Skeletal muscle satellite cell (primary cell): ENCODE results near the gene GINS1.

Experiments used
- H3K27me3 ChIP-seq: 2 replicates; pipeline ENCODE4 v1.7.0; 2013; ENCODE audit warnings: low read length; ENCODE audit not compliant: control insufficient read depth, insufficient read depth
- H3K36me3 ChIP-seq: 2 replicates; pipeline ENCODE4 v1.7.0; 2013; ENCODE audit warnings: mild to moderate bottlenecking, control low read depth, low read length; ENCODE audit not compliant: insufficient read depth
- H3K4me1 ChIP-seq: 2 replicates; pipeline ENCODE4 v1.7.0; 2013; ENCODE audit warnings: low read length; ENCODE audit not compliant: control insufficient read depth, insufficient read depth
- H3K4me2 ChIP-seq: 2 replicates; pipeline ENCODE4 v1.7.0; 2013; ENCODE audit warnings: mild to moderate bottlenecking, low read length
- H3K4me3 ChIP-seq: 2 replicates; pipeline ENCODE4 v1.7.0; 2013; ENCODE audit warnings: low read length
- H3K9ac ChIP-seq: 2 replicates; pipeline ENCODE4 v1.7.0; 2013; ENCODE audit warnings: mild to moderate bottlenecking, low read depth, low read length, moderate library complexity
- H3K9me3 ChIP-seq: replicated peaks from 2 replicates; pipeline ENCODE4 v1.7.0; 2013; ENCODE audit warnings: mild to moderate bottlenecking, control low read depth, low read length

GINS1 gene

DNA sequence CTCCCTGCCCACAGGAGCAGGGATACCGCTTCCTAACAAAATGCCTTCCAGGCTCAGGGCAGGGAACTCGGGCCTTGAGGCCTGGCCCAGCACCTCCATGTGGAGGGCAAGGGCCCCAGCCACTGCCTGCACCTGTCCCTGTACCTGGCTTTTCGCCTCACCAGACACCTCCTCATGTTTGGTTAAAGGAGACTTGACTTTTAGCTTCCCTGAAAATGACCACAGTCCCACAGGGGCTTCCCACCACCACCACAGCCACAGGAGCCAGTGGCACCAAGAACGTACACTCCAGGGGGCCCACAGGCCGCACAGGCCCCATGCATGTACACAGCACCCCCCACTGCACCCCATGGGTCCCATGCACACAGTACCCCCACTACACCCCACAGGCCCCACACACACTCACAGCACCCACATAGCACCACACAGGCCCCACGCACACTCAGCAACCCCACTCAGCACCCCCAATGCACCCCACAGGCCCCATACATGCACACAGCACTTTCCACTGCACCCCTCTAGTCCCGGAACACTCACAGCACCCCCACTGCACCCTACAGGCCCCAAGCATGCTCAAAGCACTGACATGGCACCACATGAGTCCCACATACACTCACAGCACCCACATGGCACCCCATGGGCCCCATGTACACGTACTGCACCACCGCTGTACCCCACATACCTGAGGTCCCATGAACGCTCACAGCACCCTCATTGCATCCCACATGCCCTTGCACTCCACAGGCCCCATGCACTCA is 86.5 kb downstream of the GINS1 start:
- Histone ChIP-seq H3K9me3 (no peaks in the 10 kb centered on the region), H3K4me1 (peaks cover 5% of the 10 kb centered on the region), H3K36me3 (no peaks in the 10 kb centered on the region), H3K4me2 (no peak overlapping the region), H3K9ac (no peak overlapping the region), H3K4me3 (no peak overlapping the region), H3K27me3 (no peaks in the 10 kb centered on the region)

DNA sequence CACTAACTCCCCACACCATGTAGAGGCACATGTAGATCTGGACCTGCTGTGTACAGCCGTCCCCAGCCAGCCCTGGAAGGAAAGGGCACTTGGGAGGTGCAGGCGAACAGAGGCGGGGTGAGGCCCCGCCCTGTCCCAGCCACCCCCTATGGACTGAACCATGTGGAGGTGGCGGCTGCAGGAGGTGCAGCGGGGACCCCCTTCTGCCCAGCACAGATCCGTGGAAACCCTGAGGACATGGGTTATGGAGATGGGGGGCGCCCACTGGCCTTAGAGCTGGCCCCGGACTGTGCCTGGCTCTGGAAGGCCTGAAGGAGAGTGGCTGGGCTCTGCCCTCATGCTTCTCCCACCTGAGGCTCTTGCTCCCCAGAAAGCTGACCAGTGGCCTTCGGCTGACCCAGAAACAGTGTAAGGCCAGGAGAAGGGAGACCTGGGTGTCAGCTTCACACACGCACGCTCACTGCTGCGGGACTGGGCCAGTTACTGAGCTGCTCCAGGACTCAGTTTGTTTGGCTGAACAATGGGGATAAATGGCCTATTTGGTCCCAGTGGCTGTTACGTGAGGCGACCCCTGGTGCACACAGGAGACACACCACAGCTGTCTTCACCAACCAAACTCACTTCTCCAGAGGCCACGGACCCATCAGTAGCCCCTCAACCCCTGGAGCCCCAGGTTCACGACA is 87.2 kb downstream of the GINS1 start:
- peaks cover 5% of the 10 kb centered on the region for H3K4me1 ChIP-seq
- H3K9ac ChIP-seq = no peak overlapping the region
- H3K4me3 ChIP-seq = no peak overlapping the region
- no peaks in the 10 kb centered on the region for H3K9me3 ChIP-seq
- no peaks in the 10 kb centered on the region for H3K27me3 ChIP-seq
- H3K4me2 ChIP-seq = no peak overlapping the region
- no peaks in the 10 kb centered on the region for H3K36me3 ChIP-seq

DNA sequence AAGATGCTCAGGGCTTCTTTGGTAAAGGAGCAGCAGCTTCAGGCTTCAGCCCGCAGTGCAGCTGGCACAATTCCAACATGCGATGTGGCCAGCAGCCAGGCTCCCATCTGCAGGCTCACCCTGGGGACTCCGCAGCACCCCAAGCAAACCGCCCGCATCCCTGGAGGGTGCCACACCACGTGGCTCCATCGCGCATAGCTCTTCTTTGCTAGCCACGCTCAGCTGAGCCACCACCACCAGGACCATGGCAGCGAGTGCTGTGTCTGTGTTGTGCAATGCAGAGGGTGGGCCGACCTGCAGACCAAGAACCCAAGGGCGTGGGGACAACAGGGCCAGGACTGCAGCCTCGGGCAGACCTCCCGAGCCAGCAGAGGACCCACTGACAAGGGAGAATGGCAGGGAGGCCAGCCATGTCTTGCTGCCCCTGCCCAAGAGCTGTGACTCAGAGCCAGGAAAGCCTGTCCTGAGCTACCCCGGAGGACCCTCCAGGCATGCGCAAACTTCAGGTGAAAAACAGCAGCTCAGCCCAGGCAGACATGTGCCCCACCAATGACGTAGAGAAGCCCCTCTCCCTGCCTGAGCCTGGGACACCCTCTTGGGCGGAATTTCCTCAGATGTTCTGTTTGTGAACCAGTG is 87.8 kb downstream of the GINS1 start:
- Histone ChIP-seq H3K27me3 (no peaks in the 10 kb centered on the region), H3K9ac (no peak overlapping the region), H3K9me3 (no peaks in the 10 kb centered on the region), H3K4me1 (peaks cover 5% of the 10 kb centered on the region), H3K4me3 (no peak overlapping the region), H3K4me2 (no peak overlapping the region), H3K36me3 (no peaks in the 10 kb centered on the region)

DNA sequence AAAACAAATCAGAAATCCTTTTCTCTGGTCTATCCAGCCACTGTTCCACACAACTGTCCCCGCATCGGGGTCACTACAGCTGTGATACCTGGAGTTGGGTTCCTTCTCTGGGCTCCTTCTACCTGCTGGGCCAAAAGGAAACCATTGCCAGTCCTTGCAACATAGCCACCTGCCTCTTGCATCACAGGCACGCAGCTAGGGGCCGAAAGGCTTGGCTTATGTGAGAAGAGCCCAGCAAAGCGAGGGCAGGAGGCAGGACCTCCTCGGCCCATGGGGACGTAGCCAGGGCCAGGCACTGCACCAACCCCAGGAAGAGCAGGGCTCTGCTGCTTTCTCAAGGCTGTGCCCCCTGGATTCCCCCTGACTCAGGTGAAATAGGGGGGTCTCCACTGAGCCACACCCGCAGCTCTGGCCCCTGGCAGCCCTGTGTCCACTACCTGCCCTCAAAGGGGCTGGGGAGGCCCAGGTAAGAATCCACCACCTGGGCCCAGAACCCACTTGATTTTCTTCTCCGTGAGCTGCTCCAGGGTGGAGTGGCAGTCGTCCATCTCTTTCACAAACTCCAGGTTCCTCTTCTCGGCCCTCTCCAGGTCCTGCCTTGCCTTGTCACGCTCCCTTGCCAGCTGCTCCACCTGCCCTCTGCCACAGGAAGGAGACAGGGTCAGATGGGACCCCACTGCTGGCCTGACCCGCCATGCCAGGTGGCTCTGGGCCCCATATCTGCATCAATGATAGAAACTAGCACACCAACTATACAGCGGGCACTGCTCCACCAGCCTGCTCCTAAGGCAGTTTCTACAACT is 88.9 kb downstream of the GINS1 start:
- Histone ChIP-seq H3K36me3 (no peaks in the 10 kb centered on the region), H3K9ac (no peak overlapping the region), H3K4me3 (no peak overlapping the region), H3K4me2 (no peak overlapping the region), H3K9me3 (no peaks in the 10 kb centered on the region), H3K4me1 (peaks cover 5% of the 10 kb centered on the region), H3K27me3 (no peaks in the 10 kb centered on the region)

DNA sequence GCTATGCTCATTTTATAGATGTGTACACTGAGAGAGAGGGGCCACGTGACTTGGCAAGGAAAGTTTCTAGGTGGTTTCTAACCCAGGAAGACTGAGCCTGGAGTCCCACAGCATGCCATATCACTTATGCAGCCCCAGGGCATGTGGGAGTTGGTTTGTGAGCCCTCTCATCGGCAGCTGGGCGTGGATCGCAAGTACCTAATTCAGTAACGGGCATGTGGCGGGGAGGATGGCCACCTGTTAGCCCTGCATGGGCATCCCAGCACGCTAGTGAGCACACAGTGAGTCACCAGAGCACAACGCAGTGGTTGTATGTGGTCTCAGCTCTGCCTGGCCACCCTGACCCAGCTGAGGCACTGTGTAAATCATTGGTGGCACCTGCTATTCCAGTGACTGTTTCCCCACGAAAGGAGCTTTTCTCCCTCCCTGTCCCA is 89.5 kb downstream of the GINS1 start:
- peaks cover 5% of the 10 kb centered on the region for H3K4me1 ChIP-seq
- no peaks in the 10 kb centered on the region for H3K36me3 ChIP-seq
- H3K4me2 ChIP-seq = no peak overlapping the region
- H3K9ac ChIP-seq = no peak overlapping the region
- no peak overlapping the region for H3K4me3 ChIP-seq
- H3K27me3 ChIP-seq = no peaks in the 10 kb centered on the region
- H3K9me3 ChIP-seq = no peaks in the 10 kb centered on the region

DNA sequence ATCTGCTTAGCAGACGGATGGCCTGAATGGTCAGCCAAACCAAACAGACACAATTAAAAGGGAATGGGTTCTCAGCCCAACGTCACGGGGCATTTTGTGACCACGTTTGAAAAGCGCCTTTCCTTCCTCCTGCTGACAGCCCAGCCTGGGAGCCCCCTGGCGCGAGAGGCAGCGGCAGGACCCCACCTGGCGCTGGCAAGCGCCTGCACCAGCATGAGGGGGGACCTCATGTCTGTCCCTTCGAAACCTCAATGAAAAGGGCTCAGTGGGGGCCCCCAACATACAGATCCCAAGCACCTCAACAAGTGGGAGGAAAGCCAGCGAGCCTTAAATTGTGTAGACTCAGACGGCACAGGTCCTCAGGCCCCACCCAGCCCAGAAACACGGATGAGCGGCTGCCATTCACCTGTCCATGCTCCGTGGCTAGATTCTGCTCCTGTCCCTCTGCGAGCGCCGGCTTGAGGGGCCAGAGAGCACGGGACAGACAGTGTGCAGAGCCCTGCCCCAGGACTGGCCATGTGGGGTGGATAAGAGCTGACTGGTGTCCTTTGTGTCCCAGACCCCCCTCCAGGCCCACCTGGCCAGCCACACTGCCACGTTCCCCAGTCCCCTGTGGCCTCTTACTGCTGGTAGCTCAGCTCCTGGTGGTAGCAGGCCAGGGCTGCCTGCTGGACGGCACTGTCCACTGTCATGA is 90.3 kb downstream of the GINS1 start:
- Histone ChIP-seq H3K36me3 (no peaks in the 10 kb centered on the region), H3K9ac (no peak overlapping the region), H3K27me3 (no peaks in the 10 kb centered on the region), H3K4me3 (no peak overlapping the region), H3K9me3 (no peaks in the 10 kb centered on the region), H3K4me2 (no peak overlapping the region), H3K4me1 (peaks cover 5% of the 10 kb centered on the region)
